HG03457 (cell line): ENCODE results near the gene RAET1G.
"Not testable (repeated sequence)": the region's sequence is repeated elsewhere in the genome, so short reads cannot be mapped to it uniquely, and the experiment has no call there.

Experiments
- ATAC-seq: cut with Tn5 transposase; IDR thresholded peaks from one replicate; pipeline ENCODE4 v1.9.1; 2021; ENCODE audit warnings: moderate number of reproducible peaks; ENCODE audit not compliant: unreplicated experiment

The RAET1G gene

DNA sequence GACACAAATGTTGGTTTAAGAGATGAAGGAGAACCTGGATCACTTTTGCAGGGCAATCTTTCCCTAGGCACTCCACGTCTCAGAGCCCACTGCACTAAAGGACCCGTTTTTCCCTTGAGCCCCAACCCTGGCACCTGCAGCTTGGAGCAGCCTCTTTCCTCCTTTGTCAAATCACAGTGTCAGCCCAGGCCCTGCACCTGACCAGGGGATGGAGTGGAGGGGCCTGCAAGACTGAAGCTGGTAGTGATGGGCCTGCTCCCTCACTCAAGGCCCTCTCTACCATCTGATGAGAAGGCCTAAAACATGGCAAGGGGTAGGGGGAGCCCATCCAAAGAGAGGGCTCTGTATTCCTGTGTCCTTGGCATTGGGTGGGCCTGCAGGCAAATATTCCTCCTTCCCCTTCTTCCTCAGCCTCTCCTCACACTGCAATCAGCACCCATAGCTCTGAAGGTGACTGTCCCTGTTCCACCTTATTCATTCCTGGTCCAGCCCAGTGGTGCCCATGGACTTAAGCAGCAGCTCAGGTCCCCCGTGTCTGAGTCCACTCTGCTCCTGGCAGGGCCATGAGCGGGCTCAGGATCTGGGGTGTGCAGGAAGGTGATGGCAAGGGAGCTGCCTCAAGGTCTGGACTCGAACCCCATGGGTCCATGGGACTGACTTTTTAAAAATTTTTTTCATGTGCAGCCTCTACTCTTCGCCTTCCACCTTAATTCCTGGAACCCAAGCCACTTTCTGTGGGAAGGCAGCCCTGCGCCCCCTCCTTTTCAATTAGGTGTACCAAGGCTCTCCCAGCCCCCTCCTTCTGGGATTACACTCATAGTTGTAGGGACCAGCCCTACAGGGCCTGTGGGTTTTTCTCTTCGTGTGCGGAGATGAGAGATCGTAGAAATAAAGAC, 6.7 kb downstream of the RAET1G start:
- no peak for ATAC-seq

DNA sequence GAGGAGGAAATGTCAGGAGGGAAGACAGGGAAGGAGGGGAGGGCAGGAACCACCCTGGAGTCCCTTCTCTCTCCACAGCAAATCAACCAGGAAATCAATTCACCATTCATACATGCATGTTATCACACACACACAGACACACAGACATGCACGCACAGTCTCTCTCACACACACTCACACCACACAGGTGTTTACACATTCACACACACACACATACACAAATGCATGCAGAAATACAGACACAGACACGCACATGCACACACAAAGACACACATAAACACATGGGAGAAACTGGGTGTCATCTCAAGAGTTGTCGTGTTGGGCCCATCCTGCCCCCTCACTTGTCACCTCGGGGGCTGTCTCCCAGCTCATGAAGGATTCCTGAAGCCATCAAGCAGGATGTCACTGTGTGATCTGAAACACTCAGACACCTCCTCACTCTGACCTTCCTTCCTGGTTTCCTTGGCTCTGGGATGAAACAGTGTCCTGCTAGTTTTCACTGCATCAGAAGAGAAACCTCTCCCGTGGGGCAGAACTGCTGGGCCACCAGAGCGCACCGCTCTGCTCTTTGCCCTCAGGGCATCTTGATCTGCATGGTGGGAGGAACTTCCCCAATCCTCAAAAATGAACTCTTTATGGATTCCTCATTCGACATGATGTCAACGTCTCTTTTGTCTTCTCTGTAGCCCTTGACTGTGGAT, 9.2 kb downstream of the RAET1G start:
- ATAC-seq = no peak

- ATAC-seq = no peak
Measured at GRCh38 chr6:149913085-149913484, 9.8 kb downstream of the RAET1G start.

DNA sequence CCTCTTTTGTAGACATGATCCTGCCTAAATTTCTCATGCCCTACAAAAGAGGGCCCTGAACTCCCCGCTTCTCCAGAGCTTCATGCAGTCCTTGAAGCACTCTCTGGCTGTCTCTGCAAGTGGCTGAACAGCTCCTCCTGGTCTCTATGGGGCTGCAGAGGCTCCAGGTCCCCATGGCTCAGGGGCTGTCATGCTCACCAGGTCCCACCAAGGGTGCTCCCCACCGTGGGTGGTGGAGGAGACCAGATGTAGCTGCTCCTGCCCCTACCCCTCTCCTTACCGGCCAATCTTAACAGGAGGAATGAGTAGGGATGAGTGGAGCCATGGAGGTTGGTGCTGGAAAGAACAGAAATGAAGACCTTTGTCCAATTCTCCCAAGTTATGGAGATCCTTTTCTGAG, 10.2 kb downstream of the RAET1G start:
- not testable (repeated sequence) for ATAC-seq

- no peak for ATAC-seq
Measured at GRCh38 chr6:149910721-149911151, 12.2 kb downstream of the RAET1G start.

DNA sequence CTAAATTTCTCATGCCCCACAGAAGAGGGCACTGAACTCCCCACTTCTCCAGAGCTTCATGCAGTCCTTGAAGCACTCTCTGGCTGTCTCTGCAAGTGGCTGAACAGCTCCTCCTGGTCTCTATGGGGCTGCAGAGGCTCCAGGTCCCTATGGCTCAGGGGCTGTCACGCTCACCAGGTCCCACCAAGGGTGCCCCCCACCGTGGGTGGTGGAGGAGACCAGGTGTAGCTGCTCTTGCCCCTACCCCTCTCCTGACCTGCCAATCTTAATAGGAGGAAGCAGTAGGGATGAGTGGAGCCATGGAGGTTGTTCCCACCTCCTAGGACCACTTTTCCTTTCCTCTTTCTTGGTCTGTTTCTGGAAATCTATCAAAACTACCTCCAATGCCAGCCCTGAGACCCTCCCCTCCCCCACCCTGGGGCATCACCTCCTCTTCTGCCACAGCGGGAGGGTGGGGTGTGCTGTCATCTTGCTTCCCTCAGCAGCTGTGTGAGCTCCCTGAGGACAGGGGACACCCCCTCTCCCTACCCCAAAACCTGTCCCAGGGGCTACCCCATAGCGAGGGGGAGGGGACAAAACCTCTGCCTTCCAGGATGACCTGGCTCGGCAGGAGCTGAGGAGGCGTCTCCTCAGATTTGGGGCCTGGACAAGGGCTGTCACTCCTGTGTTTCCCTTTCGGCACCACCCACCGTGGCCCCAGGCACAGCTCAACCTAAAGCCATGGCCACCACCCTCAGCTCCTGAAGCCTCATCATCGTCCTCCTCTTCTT, 13.0 kb downstream of the RAET1G start:
- no peak for ATAC-seq

- ATAC-seq = not testable (repeated sequence)
Measured at GRCh38 chr6:149908480-149908879, 14.4 kb downstream of the RAET1G start.

DNA sequence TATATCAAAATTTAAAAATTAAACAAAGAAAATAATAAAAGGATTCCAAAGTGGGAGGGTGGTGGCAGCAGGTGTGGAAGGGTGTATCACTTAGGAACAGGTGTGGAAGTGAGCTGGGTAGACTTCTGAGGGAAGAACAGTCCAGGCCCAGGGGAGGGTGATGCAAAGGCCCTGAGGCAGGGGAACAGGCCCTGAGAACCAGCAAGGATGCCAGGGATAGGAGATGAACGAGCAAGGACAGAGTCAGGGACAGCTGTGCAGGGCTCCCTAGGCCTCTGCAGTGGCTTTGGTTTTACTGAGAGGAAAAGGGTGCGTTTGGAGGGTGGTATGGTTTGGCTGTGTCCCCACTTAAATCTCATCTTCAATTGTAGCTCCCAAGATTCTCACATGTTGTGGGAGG, 15.6 kb downstream of the RAET1G start:
- no peak for ATAC-seq

GRCh38 chr6:149906405-149906804, 16.5 kb downstream of the RAET1G start:
- ATAC-seq = no peak

DNA sequence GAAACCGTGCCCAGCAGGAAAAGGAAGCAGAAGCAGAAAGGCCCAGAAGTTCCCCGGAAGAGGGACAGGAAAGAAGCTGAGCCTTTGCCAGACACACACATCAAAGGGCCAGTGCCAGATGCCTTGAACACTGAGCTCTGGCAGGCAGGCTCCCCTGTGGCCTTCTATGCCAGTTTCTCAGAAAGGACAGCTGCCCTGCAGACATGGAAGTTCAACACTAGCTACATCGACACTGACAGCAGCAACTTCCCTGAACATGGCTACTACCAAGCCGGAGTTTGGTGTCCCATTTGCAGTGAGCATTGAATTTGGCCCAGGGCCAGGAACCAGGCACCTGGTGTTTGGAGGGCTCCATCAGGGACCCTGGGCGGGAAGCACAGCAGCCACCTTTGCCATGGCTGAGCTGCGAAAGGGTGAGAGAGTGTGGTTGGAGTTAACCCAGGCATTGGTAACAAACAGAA, 17.0 kb downstream of the RAET1G start:
- ATAC-seq = no peak

DNA sequence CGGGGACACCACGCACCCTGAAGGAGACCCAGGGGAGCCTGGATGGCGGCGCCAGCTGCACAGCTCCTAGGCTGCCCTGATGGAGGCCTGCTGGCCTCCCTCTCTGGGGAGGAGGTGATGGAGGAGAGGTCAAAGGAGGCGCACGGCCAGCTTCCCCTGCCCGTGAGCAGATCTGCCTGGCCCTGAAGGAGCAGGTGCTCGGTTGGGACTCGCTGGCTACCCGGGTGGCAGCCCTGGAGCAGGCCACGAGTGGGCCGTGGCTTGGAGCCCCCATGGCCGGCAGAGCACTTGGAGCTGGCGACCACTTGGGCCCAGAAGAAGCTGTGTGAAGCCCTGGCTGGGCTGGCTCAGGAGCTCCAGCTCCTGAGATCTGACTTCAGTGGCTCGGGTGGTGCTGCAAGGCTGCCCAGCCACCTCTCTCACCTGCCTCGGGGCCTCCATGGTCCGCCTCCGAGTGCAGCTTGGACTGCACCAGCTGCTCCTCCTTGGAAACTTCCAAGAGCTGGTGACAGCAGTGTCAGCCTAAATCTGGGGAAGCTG, 17.5 kb downstream of the RAET1G start:
- no peak for ATAC-seq

DNA sequence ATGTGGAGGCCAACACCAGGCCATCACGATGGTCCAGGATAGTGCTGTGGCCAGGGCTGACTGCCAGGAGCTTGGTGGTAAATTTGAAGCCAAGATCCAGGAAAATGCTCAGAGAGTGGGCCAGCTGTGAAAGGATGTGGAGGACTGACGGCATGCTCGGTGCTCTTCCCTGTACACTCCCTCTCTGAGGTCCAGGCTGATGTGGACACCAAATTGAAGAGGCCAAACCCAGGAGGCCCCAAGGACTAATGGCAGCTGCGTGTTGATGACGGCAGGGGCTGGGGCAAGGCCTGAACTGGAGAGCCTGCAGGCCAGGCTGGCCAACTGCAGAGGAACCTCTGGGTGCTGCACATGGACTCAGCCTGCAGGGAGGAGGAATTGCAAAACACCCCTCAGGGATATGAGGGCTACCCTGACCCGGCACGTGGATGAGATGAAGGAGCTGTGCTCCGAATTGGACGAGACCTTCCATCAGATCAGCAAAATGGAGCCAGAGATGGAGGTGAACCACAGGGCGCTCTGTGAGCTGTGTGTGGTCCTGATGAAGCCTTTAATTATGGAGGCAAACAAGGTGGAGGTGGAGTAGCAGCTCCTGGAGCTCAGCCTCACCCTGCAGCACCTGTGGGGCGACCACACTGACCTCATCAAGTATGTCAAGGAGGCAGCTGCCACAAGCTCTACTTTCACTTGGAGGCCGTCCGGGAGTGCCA, 18.1 kb downstream of the RAET1G start:
- no peak for ATAC-seq

GRCh38 chr6:149903938-149904611, 18.8 kb downstream of the RAET1G start:
- no peak for ATAC-seq

GRCh38 chr6:149901444-149902140, 21.3 kb downstream of the RAET1G start:
- no peak for ATAC-seq

DNA sequence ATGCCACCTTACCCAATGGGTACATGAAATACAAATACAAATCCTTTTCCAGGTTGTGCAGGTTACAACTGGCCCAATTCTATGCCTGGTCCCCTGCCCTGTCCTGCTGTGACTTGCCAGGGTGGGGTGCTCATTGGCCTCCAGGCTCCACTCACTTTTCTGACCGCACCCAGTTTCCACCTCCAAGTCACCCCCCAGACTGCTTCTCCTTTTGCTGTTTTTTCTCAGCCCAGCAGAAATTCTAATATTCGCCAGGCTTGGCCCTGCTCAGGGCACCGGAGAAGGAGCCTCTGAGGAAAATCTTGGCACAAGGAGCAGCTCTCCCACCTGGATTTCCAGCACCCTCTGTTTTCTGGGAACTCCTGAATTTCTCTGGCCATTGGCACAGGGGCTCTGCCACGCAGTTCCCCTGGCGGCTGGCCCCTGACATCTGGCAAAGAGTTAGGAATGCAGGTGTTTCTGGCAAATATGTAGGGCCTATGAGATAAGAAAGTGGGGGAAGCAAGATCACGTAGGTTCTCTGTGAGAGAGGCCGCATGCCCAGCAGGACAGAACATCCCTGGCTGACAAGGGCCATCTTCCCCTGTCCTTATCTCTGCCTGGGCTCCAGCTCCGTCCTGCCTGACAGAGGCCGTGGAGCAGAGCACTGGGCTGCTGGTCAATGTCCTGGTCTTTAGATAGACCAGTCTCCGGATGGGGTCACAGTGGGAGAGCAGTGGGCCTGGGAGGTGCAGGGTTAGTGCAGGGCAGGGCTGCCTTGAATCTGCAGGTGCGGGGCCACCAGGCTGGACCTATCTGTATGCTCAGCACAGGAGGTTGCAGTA, 22.1 kb downstream of the RAET1G start:
- no peak for ATAC-seq

GRCh38 chr6:149899926-149900619, 22.8 kb downstream of the RAET1G start:
- ATAC-seq = no peak

GRCh38 chr6:149899486-149899885, 23.4 kb downstream of the RAET1G start:
- ATAC-seq = no peak

DNA sequence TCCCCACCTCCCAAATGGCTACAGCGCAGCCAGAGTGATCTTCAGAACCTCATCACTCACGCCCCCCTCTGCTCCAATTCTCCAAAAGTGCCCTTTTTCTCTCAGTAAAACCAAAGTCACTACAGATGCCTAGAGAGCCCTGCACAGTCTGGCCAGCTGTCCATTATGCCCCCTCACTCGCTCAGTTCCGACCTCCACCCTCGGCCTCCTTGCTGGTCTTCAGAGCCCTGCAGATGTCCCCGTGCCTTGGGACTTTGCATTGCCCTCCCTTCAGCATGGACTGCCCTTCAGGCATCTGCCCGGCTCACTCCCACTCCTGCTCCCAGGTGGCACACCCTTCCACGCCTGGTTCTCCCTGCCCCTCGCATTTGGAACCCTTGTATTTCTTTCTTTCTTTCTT, 24.0 kb downstream of the RAET1G start:
- no peak for ATAC-seq
